Measurements from ENCODE around the gene LRMDA.

GRCh38 chr10:76404531-76404930 is 973.1 kb downstream of the LRMDA start:
- TF ChIP-seq EZH2 (IDR thresholded peaks at IDR 0.05) (no peak), CTCF (IDR thresholded peaks at IDR 0.05) (no peak)

All from neural progenitor cell (in vitro differentiated cells).